HEK293T (cell line): Measurements from ENCODE around the gene KRT15.

ENCODE experiments used
- CTCF ChIA-PET: fragments of 350-600 bp; formaldehyde crosslinking; extraction: SDS; loops from one replicate; lab custom pipeline; 2021; ENCODE audit warnings: antibody characterized with exemption, inconsistent platforms; lab: Yijun Ruan, JAX
- POLR2A ChIA-PET: fragments of 350-600 bp; formaldehyde crosslinking; extraction: SDS; loops from one replicate; lab custom pipeline; 2020; ENCODE audit warnings: antibody characterized with exemption, inconsistent platforms; lab: Yijun Ruan, JAX
- DNase-seq: peaks from one replicate; pipeline ENCODE4 v3.0.0; 2012; ENCODE audit warnings: mixed read lengths; ENCODE audit errors: extremely low spot score
- ARNT ChIP-seq: fragments of 450-650 bp; IDR thresholded peaks from 2 replicates; pipeline ENCODE4 v1.6.1; 2017; ENCODE audit warnings: mild to moderate bottlenecking
- BHLHE40 ChIP-seq: fragments of 450-650 bp; IDR thresholded peaks from 2 replicates; pipeline ENCODE4 v1.6.1; 2016; ENCODE audit warnings: mild to moderate bottlenecking, moderate library complexity, borderline replicate concordance
- CTBP1 ChIP-seq: fragments of 450-650 bp; IDR thresholded peaks from 2 replicates; pipeline ENCODE4 v1.6.1; 2016; ENCODE audit warnings: borderline replicate concordance
- ELF4 ChIP-seq: fragments of 450-650 bp; IDR thresholded peaks from 2 replicates; pipeline ENCODE4 v1.6.1; 2017; ENCODE audit warnings: antibody characterized with exemption
- FOXA1 ChIP-seq: fragments of 450-650 bp; IDR thresholded peaks from 2 replicates; pipeline ENCODE4 v1.6.1; 2016; ENCODE audit warnings: mild to moderate bottlenecking
- FOXK2 ChIP-seq: fragments of 450-650 bp; IDR thresholded peaks from 2 replicates; pipeline ENCODE4 v1.6.1; 2016; ENCODE audit warnings: mild to moderate bottlenecking
- FOXM1 ChIP-seq: fragments of 450-650 bp; IDR thresholded peaks from 2 replicates; pipeline ENCODE4 v1.6.1; 2017; ENCODE audit warnings: mild to moderate bottlenecking, borderline replicate concordance
- HDGF ChIP-seq: fragments of 450-650 bp; IDR thresholded peaks from 2 replicates; pipeline ENCODE4 v1.6.1; 2017; ENCODE audit warnings: antibody characterized with exemption, borderline replicate concordance
- L3MBTL2 ChIP-seq: fragments of 450-650 bp; conservative IDR thresholded peaks from 2 replicates; pipeline ENCODE4 v1.6.1; 2016; ENCODE audit warnings: mild to moderate bottlenecking
- LEF1 ChIP-seq: fragments of 450-650 bp; IDR thresholded peaks from 2 replicates; pipeline ENCODE4 v1.6.1; 2017; ENCODE audit warnings: mild to moderate bottlenecking, borderline replicate concordance
- NFRKB ChIP-seq: fragments of 450-650 bp; IDR thresholded peaks from 2 replicates; pipeline ENCODE4 v1.6.1; 2016; ENCODE audit warnings: mild to moderate bottlenecking, moderate library complexity
- PKNOX1 ChIP-seq: fragments of 450-650 bp; IDR thresholded peaks from 2 replicates; pipeline ENCODE4 v1.6.1; 2016
- SP1 ChIP-seq: fragments of 450-650 bp; IDR thresholded peaks from 2 replicates; pipeline ENCODE4 v1.6.1; 2017
- SUZ12 ChIP-seq: fragments of 450-650 bp; IDR thresholded peaks from 2 replicates; pipeline ENCODE4 v1.6.1; 2016; ENCODE audit warnings: mild to moderate bottlenecking
- TARDBP ChIP-seq: fragments of 450-650 bp; IDR thresholded peaks from 2 replicates; pipeline ENCODE4 v1.6.1; 2016
- ZNF384 ChIP-seq: fragments of 450-650 bp; IDR thresholded peaks from 2 replicates; pipeline ENCODE4 v1.6.1; 2016

The KRT15 gene

DNA sequence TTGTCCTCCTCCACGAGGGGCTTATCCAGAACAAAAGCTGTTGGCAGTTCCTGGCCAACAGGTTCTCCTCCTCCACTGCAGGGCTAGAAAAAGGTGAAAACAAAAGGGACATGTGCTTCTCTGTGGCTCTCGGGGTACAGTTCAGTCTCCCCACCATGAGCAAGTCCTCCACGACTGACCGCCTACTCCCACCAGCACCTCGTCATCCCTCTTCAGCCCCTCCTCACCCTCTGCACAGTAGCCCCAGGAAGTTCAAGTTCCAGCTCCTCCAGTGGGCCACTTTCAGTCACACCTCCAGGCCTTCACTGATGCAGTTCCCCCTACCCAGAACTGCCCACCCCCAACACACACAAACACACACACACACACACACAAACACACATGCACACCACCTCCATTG, 33.8 kb upstream of the KRT15 start:
- TF ChIP-seq TARDBP (no peak), LEF1 (no peak), L3MBTL2 (no peak), NFRKB (no peak), ARNT (no peak), SUZ12 (no peak), HDGF (no peak), CTBP1 (no peak), FOXM1 (no peak), FOXK2 (no peak)
- POLR2A ChIA-PET: interaction anchor here (1.0 to 1.6 kb wide), 2 partner anchors 96 to 734 kb away, joined by 3 to 4 read pairs; no protein-coding TSS in a partner anchor
- no peak for DNase-seq
- CTCF ChIA-PET: interaction anchor here (0.9 kb wide), 1 partner anchor 110 kb away, joined by 6 read pairs; no protein-coding TSS in a partner anchor

GRCh38 chr17:41551365-41551764, 32.7 kb upstream of the KRT15 start:
- POLR2A ChIA-PET: interaction anchor here (1.6 kb wide), 1 partner anchor 97 kb away, joined by 4 read pairs; no protein-coding TSS in a partner anchor
- no peak for DNase-seq
- CTCF ChIA-PET: interaction anchor here (0.8 to 4.2 kb wide), 4 partner anchors 27 to 115 kb away, joined by 3 to 83 read pairs (median 4); no protein-coding TSS in a partner anchor
- TF ChIP-seq FOXM1 (no peak), TARDBP (no peak), SUZ12 (no peak), FOXA1 (no peak), PKNOX1 (no peak), NFRKB (no peak), L3MBTL2 (no peak), BHLHE40 (no peak), ZNF384 (no peak), ELF4 (no peak), HDGF (no peak), LEF1 (no peak), SP1 (no peak), CTBP1 (no peak), ARNT (no peak), FOXK2 (no peak)

DNA sequence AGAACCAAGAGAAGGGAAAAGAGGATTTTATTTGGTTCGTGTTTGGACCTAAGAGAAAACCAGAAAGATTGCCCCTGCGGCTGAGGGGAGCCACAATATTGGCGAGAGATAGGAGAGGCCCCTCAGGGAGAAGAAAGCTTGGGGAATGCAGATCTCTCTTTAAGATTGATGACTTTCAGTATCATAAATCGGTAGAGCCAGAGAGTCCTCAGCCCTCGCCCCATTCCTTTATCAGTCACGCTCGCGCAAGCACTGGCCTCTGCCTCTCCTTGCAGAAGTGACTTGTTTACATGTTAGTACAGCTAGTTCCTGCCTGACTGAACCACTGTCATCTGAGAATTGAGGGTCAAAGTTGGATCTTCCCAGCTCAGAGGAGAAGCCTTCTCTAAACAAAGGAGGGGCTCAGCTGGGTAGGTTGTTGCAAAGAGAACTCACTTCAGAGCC, 30.9 kb upstream of the KRT15 start:
- no peak for DNase-seq
- ChIA-PET CTCF (interaction anchor here (0.5 to 4.2 kb wide), 56 partner anchors 9 to 938 kb away, joined by 3 to 83 read pairs (median 4); partner anchors contain the start of genes KRT12, KRT36 and KRT9), POLR2A (interaction anchor here (0.6 to 2.2 kb wide), 6 partner anchors 11 to 731 kb away, joined by 3 to 10 read pairs (median 4); no protein-coding TSS in a partner anchor)
- TF ChIP-seq LEF1 (no peak), ARNT (no peak), CTBP1 (no peak), BHLHE40 (no peak), HDGF (no peak), L3MBTL2 (no peak), ELF4 (no peak), TARDBP (no peak), SP1 (no peak), NFRKB (no peak), FOXK2 (no peak), ZNF384 (no peak), FOXM1 (no peak), FOXA1 (no peak), PKNOX1 (no peak), SUZ12 (no peak)

- CTCF ChIA-PET: interaction anchor here (0.6 to 4.2 kb wide), 72 partner anchors 9 to 936 kb away, joined by 3 to 83 read pairs (median 4); partner anchors contain the start of genes KRT12, KRT20, KRT36 and KRT9
- DNase-seq: peak; percentile 86
- POLR2A ChIA-PET: interaction anchor here (0.6 to 2.2 kb wide), 9 partner anchors 11 to 730 kb away, joined by 3 to 10 read pairs (median 4); no protein-coding TSS in a partner anchor
- TF ChIP-seq FOXA1: no peak
- TF ChIP-seq PKNOX1: no peak
- TF ChIP-seq LEF1: no peak
- no peak for TF ChIP-seq FOXK2
- no peak for TF ChIP-seq BHLHE40
- no peak for TF ChIP-seq SP1
- no peak for TF ChIP-seq NFRKB
Observed at GRCh38 chr17:41548844-41549595, 30.3 kb upstream of the KRT15 start.

DNA sequence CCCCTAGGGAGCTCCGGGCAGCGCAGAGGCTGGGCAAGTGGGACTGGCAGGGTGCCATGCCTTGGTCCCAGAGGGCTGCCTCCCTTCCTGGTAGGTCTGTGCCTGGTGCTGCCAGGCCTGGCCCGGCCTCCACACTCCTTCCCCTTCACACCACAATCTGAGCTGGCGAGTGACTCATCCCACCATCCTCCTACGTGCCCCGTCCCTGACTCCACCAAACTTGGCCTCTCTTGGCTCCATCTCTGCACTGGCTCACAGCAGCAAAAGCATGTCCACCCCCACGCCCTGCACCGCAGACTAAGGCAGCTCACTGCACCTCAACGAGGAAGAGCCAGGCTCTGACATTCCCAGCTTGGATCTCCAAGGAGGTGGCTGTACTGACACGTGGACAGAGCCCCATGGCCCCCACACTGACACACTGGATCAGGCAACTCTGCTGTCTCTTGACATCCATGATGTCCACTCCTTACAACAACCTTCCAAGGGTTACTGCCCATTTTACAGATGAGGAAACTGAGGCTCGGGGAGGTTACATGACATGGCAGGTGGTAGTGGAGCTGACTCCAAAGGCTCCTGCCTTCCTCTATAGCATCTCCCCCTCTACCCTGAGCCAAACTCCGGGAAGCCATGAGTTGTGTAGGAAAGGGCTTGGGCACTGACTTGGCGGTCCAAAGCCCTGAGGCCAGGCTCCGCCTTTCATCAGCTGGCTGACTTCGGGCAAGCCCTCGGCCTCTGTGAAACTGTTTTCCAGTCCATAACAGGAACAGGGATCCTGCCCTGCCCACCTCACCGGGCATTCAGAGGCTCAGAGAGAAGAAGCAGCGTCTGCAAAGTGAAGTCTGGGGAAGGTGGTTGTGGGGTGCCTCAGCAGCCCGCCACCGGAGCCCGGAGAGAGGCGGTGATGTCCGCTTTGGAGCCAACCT, 29.5 kb upstream of the KRT15 start:
- ChIA-PET POLR2A (interaction anchor here (0.6 to 2.2 kb wide), 5 partner anchors 78 to 140 kb away, joined by 3 to 10 read pairs (median 4); no protein-coding TSS in a partner anchor), CTCF (interaction anchor here (0.7 to 4.2 kb wide), 51 partner anchors 8 to 753 kb away, joined by 3 to 83 read pairs (median 5); partner anchors contain the start of genes KRT12, KRT20, KRT36 and KRT9)
- no peak for TF ChIP-seq ELF4
- no peak for TF ChIP-seq LEF1
- TF ChIP-seq FOXM1: no peak
- no peak for TF ChIP-seq BHLHE40
- TF ChIP-seq SP1: no peak
- no peak for TF ChIP-seq ARNT
- DNase-seq: no peak
